Fibroblast of the aortic adventitia (primary cell): ENCODE measurements around the gene TGFB2. TPM values are rescaled to one million over a fixed set of nuclear protein-coding genes. Genes with fewer than 3 reads are reported as not detected.

ENCODE experiments used
- DNase-seq: peaks from one replicate; pipeline ENCODE4 v3.0.0-alpha.2; 2010; ENCODE audit warnings: low read depth
- H3K4me3 ChIP-seq: 2 replicates; pipeline ENCODE4 v1.5.1; 2011; ENCODE audit warnings: low read depth, mild to moderate bottlenecking, control low read depth, low read length, moderate library complexity
- total RNA-seq: library from RNA; depleted of rRNA; stranded (reverse); fragments of >200 nt; gene quantifications from 2 replicates; pipeline ENCODE4 v1.2.3, GENCODE V29; 2012; ENCODE audit warnings: low replicate concordance
- TF ChIP-seq, protein P1 (sequence below): IDR thresholded peaks from 2 replicates; pipeline ENCODE4 v1.5.1; 2011; ENCODE audit warnings: mild to moderate bottlenecking, low read length, control low read depth, inconsistent platforms; ENCODE audit not compliant: insufficient read depth

The TGFB2 gene
- total RNA-seq, 1 donor, result 13.5 TPM

DNA sequence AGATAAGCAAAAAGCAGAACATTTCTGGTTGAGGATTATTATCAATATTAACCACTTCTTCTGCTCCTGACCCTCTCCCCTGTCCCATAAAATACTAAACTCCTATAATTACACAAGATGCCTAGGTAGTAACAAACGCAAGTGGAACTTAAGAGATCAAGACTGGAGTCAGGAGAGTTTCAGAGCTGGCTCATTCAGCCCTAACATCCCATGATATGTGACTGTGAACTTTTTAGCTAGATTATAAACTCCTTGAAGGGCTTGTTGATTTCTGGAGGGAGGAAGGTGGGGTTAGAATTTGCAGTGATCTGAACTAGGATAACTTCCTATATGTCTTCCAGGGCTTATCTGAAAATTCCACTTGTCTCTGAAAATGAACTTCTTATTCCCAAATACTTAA lies 130.6 kb downstream of the TGFB2 start:
- no peak overlapping the region for H3K4me3 ChIP-seq
- DNase-seq, result no peak
- TF ChIP-seq, protein P1, sequence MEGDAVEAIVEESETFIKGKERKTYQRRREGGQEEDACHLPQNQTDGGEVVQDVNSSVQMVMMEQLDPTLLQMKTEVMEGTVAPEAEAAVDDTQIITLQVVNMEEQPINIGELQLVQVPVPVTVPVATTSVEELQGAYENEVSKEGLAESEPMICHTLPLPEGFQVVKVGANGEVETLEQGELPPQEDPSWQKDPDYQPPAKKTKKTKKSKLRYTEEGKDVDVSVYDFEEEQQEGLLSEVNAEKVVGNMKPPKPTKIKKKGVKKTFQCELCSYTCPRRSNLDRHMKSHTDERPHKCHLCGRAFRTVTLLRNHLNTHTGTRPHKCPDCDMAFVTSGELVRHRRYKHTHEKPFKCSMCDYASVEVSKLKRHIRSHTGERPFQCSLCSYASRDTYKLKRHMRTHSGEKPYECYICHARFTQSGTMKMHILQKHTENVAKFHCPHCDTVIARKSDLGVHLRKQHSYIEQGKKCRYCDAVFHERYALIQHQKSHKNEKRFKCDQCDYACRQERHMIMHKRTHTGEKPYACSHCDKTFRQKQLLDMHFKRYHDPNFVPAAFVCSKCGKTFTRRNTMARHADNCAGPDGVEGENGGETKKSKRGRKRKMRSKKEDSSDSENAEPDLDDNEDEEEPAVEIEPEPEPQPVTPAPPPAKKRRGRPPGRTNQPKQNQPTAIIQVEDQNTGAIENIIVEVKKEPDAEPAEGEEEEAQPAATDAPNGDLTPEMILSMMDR, result no peak

DNA sequence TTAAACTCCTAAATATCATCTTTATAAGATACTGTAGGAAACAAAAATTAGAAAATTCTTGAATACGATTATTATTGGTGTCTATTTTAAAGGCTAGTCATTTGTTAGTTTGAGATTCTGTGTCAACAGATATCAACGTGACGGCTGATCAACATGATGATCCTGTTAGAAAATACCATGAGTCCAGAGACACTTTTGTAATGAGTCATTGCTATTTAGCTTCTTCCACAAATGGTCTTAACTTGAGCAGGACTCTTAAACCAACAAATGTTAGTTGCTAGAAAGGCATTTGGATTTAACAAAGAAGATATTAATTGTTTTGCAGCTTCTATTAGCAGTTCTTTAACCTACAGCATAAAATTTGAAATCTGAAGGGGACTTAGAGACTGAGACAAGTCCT lies 131.2 kb downstream of the TGFB2 start:
- H3K4me3 ChIP-seq, result no peak overlapping the region
- TF ChIP-seq, protein P1, result no peak
- DNase-seq, result peak; percentile 60

DNA sequence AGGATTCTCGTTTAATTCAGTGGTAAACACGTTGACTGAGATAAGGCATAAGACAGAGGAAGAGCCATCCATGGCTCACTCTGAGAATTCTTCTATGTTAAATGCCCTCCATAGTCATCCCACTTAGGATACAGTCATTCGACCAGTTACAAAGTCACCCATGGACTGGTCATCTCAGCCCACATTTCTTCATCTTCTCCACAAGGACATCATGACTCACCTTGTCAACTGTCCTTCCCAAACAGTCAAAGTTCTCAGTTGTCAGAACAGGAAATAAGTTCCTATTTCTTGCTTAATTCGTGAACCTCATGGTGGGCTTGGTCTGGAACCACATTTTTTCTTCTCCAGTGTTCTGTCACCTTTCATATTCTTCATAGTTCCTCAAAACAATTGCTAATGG lies 133.2 kb downstream of the TGFB2 start:
- no peak for DNase-seq
- H3K4me3 ChIP-seq, result no peak overlapping the region
- TF ChIP-seq, protein P1, result no peak

DNA sequence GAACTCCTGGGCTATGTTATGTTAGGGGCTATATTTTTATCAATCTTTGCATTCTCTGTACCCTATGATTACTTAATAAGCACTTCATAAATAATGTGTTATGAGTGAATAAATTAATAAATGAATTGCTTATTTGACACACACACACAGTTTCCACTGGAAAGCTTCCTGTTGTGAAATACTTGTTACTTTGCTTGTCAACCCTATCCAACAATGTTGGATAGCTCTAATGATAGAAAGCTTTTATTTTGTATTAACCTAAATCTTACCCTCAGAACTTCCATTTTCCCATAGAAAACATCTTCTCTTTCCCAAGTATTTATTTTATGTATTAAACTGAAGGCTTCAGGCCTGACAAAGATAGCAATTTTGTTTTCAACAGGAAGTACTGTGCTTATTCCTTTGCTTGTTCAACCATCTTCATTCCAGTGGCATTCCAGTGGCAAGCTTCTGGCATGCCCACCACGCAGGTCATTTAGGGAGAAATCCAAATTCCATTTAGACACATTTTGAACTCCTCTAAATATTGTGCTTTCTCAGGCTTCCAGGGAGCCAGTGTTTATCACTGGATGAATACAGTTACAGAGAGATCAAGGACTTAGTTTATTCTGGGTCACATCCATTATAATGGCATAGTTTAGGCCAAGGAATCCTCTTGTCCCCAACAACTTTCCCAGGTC lies 134.4 kb downstream of the TGFB2 start:
- no peak overlapping the region for H3K4me3 ChIP-seq
- DNase-seq, result peak; percentile 76
- TF ChIP-seq, protein P1, result no peak

DNA sequence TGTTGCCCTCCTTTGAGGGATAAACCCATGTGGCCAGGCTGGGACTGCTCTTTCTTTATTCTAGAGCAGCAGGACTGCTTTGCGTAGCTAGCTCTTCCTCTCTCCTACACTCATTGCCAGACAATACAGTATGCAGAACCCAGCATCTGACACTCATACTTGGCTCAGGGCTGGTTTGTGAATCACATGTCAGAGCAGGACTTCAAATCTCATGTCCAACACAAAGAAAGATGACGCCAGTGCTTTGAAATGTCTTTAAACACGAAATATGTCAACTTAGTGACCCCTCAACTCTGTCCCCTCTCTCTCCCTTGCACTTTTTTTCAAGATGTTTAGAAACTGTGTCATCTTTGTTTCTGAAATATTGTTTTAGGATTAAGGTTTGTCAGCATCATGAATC lies 135.0 kb downstream of the TGFB2 start:
- TF ChIP-seq, protein P1, result no peak

DNA sequence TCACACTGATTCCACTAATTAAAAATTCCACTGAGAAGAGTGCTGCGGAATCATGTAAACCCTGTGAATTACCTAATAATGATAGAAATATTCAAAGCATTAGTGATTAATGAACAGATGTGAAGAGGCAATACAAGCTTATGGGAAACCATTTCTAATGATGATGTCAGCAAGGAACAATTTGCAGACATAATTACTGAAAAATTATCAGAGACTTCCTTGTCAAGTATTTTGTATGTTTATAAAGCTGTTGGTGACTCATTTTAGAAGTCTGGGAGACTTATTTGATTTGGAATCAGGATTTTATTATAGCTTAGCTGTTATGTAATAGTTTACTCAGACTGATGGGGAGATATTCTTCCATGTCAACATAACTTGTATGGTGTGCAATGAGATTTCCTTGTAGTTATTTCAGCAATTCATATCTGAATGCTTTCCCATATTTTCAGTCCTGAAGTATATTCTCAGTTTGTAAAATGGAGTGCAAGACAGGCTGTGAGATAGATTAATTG lies 135.5 kb downstream of the TGFB2 start:
- DNase-seq, result peak; percentile 85
- no peak overlapping the region for H3K4me3 ChIP-seq
- TF ChIP-seq, protein P1, result no peak

More for the DNA sequence above, 135.0 kb downstream of the TGFB2 start:
- peak; percentile 92 for DNase-seq
- H3K4me3 ChIP-seq, result no peak overlapping the region
